ENCODE measurements around the gene FHIT.

DNA sequence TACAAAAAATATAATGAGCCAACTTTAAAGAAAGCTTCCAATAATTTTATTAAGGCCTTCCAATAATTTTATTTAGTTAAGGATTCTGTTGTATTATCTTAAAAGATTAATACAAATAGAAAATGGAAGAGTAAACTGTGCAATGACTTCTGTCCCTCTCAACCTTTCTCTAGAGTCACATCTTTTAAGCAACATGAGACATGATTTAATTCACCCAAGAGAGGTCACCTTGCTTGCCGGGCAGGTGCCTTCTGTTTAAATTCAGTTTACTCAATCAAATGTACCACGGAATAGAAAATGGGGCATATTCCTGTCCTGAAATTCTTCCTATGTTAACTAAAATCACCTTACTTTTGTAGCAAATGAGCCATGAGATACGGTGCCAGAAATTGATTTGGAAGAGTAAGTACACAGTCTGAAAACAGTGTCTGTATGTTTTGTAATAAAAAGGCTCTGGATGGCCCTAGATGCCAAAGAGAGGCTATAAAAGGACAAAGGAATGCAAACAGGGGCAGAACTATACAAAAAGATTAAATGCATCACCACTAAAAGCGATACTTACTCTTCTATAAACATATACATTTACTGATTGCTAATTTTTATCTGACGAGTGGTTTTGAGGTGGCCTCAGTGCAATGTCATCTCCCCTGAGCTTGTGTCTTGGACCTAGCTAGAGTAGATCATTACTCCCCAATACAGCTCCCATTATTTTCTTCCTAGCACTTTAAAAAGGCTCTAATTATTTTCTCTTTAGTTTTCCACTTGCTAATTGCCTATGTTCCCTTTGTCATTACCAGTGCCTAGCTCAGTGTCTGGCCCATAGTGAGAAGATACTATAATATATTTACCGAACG, 134.0 kb downstream of the FHIT start:
- TF ChIP-seq, protein P1, sequence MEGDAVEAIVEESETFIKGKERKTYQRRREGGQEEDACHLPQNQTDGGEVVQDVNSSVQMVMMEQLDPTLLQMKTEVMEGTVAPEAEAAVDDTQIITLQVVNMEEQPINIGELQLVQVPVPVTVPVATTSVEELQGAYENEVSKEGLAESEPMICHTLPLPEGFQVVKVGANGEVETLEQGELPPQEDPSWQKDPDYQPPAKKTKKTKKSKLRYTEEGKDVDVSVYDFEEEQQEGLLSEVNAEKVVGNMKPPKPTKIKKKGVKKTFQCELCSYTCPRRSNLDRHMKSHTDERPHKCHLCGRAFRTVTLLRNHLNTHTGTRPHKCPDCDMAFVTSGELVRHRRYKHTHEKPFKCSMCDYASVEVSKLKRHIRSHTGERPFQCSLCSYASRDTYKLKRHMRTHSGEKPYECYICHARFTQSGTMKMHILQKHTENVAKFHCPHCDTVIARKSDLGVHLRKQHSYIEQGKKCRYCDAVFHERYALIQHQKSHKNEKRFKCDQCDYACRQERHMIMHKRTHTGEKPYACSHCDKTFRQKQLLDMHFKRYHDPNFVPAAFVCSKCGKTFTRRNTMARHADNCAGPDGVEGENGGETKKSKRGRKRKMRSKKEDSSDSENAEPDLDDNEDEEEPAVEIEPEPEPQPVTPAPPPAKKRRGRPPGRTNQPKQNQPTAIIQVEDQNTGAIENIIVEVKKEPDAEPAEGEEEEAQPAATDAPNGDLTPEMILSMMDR (IDR thresholded peaks at IDR 0.05), result no peak
- TF ChIP-seq POLR2AphosphoS5 (IDR thresholded peaks at IDR 0.05) (no peak), POLR2A (IDR thresholded peaks at IDR 0.05) (no peak)

All from suprapubic skin (tissue), 4 donors.